ENCODE data around the gene PTPRH.

GRCh38 chr19:55258476-55258827 lies 49.2 kb upstream of the PTPRH start:
- TF ChIP-seq CTCF (optimal IDR thresholded peaks at IDR 0.05 in 1 of 3, IDR thresholded peaks at IDR 0.05 in 1 of 3, conservative IDR thresholded peaks at IDR 0.05 in 1 of 3; ENCODE audit: extremely low read depth in 1 of 3, insufficient read depth in 2 of 3, low read length in 3 of 3) (no peak), EZH2 (IDR thresholded peaks at IDR 0.05; ENCODE audit: low read length) (no peak)
